DND-41 (cell line): Measurements from ENCODE around the gene SMG9.

Experiments used
- CTCF ChIP-seq: IDR thresholded peaks from 2 replicates; pipeline ENCODE4 v1.5.1; 2012; ENCODE audit warnings: borderline replicate concordance, low read length, moderate library complexity, mild to moderate bottlenecking; ENCODE audit not compliant: poor library complexity, severe bottlenecking; ENCODE audit errors: extremely low read depth
- EZH2 ChIP-seq: IDR thresholded peaks from 3 replicates; pipeline ENCODE4 v1.6.1; 2012; ENCODE audit warnings: borderline replicate concordance, low read depth, mild to moderate bottlenecking, moderate library complexity, low read length, inconsistent platforms; ENCODE audit not compliant: severe bottlenecking

- no peak for TF ChIP-seq CTCF
- no peak for TF ChIP-seq EZH2
These were observed 11.9 kb upstream of the SMG9 start for GRCh38 chr19:43766755-43767043.
